Transverse colon (tissue), 4 donors: ENCODE data around the gene SUPV3L1. TPM values are rescaled to one million over a fixed set of nuclear protein-coding genes. Genes with fewer than 3 reads are reported as not detected.

ENCODE experiments used
- DNase-seq: peaks from one replicate; pipeline ENCODE4 v3.0.0-alpha.2; 2019
- H3K27ac ChIP-seq, 4 donors: fragments of 200-600 bp; sonication (generic); 2 replicates each; pipeline ENCODE4 v1.5.1; 2016 to 2018; ENCODE audit warnings: inconsistent platforms in 4 of 4
- H3K27me3 ChIP-seq: fragments of 200-600 bp; sonication (generic); 2 replicates; pipeline ENCODE4 v1.5.1; 2017; ENCODE audit warnings: inconsistent platforms
- H3K36me3 ChIP-seq, 4 donors: fragments of 200-600 bp; sonication (generic); 2 replicates each; pipeline ENCODE4 v1.5.1; 2017 to 2019; ENCODE audit warnings: inconsistent platforms in 4 of 4
- H3K4me1 ChIP-seq, 4 donors: fragments of 200-600 bp; sonication (generic); 2 replicates each; pipeline ENCODE4 v1.5.1; 2017 to 2020; ENCODE audit warnings: inconsistent platforms in 4 of 4
- H3K4me3 ChIP-seq, 4 donors: fragments of 200-600 bp; sonication (generic); 1 replicate in 1 of 4; 2 replicates in 3 of 4; pipeline versions ENCODE4 v1.5.1 to v1.6.1; 2017 to 2019; ENCODE audit warnings: inconsistent platforms in 4 of 4
- H3K9me3 ChIP-seq, 2 donors: fragments of 200-600 bp; sonication (generic); 2 replicates each; pipeline ENCODE4 v1.5.1; 2017 to 2019; ENCODE audit warnings: inconsistent platforms in 2 of 2
- CTCF ChIP-seq, 5 experiments: fragments of 200-600 bp in 3 of 5; fragments of 450-650 bp in 2 of 5; sonication (generic) in 3 of 5; IDR thresholded peaks; 1 replicate in 2 of 5; 2 replicates in 3 of 5; pipeline ENCODE4 v1.5.1; 2016 to 2017; ENCODE audit warnings: antibody characterized with exemption in 5 of 5, inconsistent platforms in 3 of 5, mild to moderate bottlenecking in 2 of 5, moderate library complexity in 1 of 5
- EP300 ChIP-seq: sonication (generic); formaldehyde crosslinking; IDR thresholded peaks from one replicate; pipeline ENCODE4 v1.6.1; 2017; ENCODE audit warnings: antibody characterized with exemption, low read depth
- POLR2A ChIP-seq: fragments of 450-650 bp; IDR thresholded peaks from one replicate; pipeline ENCODE4 v1.6.1; 2016; ENCODE audit warnings: antibody characterized with exemption, mild to moderate bottlenecking, moderate library complexity
- POLR2AphosphoS5 ChIP-seq, 3 donors: sonication (generic); formaldehyde crosslinking; IDR thresholded peaks; one replicate each; pipeline ENCODE4 v1.6.1; 2016; ENCODE audit warnings: antibody characterized with exemption in 3 of 3
- WGBS, 2 donors: methylation state at CpG; one replicate each; pipeline ENCODE4 v1.1.5; 2018; ENCODE audit warnings: low coverage in 1 of 2; 5-methylcytosine and 5-hydroxymethylcytosine counted together
- in situ Hi-C, 4 donors: fragments of 200-750 bp; cut with MboI; loops; one replicate each; pipeline versions ENCODE4 v1.15.0 to v1.15.1; 2017; ENCODE audit warnings: low sequenced_read_pairs in 3 of 4, low pct_ligation_motif_present in 1 of 4, low pct_unique_long_range_greater_than_20kb in 1 of 4
- intact Hi-C: fragments of 100-400 bp; cut with DNase I; formaldehyde crosslinking; loops from one replicate; pipeline ENCODE4 v1.15.1; 2023; ENCODE audit warnings: low total_unique reads
- total RNA-seq, 4 donors: library from RNA; depleted of rRNA; stranded (reverse); fragments of >200 nt; gene quantifications; one replicate each; pipeline ENCODE4 v1.1.0, GENCODE V29; 2016

The SUPV3L1 gene
- total RNA-seq, 4 donors from 2014 or later = 15.3 to 34.0 (median 26.7) TPM

DNA sequence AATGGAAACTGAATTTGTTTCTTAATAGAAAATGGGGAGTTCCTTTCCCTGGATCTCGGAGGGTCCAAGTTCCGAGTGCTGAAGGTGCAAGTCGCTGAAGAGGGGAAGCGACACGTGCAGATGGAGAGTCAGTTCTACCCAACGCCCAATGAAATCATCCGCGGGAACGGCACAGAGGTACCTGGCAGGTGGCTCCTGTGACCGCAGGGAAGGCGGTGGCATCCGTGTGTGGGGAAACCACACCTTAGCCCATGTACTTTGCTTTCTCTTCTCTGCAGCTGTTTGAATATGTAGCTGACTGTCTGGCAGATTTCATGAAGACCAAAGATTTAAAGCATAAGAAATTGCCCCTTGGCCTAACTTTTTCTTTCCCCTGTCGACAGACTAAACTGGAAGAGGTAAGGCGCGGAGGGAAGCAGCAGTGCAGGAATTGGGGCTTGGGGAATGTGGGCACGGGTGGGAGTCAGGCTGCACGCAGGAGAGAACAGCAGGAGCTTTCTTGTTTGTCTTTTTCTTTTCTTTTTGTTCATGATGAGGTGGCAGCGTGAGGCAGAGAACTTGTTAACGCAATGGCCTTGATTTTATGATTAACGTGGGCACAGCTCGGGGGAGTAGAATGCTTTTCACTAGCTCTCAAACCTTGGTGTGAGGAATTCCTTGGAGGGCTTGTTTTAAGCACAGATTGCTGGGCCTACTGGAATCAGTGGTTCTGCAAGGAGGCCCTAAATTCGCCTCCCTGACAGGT, 52.9 kb downstream of the SUPV3L1 start:
- Histone ChIP-seq H3K36me3 (no peaks in the 10 kb centered on the region), H3K4me3 (peak overlapping the region in 1 of 4 donors; percentile 22), H3K27me3 (no peaks in the 10 kb centered on the region), H3K27ac (peak overlapping the region; percentile 4 to 73 (median 37)), H3K9me3 (no peaks in the 10 kb centered on the region), H3K4me1 (peaks cover 0 to 34% (median 20%) of the 10 kb centered on the region in 4 donors)
- TF ChIP-seq POLR2A = no peak
- TF ChIP-seq POLR2AphosphoS5 (IDR thresholded peaks at IDR 0.05) = no peak
- no peak for TF ChIP-seq CTCF (IDR thresholded peaks at IDR 0.05)
- no peak for TF ChIP-seq EP300
- intact Hi-C loops (no loop called here), in situ Hi-C loops (loop anchor here (10.0 to 25.0 kb wide), 4 partner anchors 82 to 404 kb away; partner anchors contain the start of gene FAM241B (in 1 of the 4))
- WGBS, 2 donors = 52 to 61% methylated on average over 9 to 21 of the region's 22 CpGs
- peak; percentile 70 for DNase-seq

GRCh38 chr10:69234447-69234846, 54.4 kb downstream of the SUPV3L1 start:
- intact Hi-C loops = no loop called here
- in situ Hi-C loops = loop anchor here (10.0 to 25.0 kb wide), 4 partner anchors 80 to 403 kb away; partner anchors contain the start of gene FAM241B (in 1 of the 4)
- no peak for DNase-seq

DNA sequence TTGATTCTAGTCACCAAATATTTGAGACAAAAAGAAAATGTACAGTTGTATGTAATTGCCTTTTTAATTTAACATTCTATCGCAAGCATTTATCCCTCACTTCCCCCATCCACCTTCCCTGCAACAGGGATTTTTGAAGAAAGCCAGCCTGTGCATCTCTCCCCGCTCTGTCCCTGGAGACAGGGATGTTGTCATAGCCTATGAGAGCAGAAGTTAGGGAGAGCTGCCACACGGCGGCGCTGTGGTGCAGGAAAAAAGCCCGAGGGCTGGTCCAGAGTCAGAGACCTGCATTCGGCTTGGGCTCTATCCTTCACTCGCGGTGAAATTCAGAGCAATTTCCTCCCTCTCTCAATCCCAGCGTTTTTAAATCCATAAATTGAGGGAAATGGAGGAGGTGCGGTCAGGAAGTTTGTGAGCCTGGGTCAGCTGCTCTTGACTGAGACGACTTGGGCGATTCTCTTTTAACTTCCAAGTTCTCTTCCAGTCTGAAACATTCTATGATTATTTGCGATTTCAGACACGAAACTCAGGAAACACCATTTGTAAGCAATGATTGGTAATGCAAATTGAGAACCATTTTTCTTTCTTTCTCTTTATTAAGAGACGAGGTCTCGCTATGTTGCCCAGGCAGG, 57.6 kb downstream of the SUPV3L1 start:
- Histone ChIP-seq H3K27ac (no peak overlapping the region), H3K36me3 (no peaks in the 10 kb centered on the region), H3K27me3 (no peaks in the 10 kb centered on the region), H3K9me3 (no peaks in the 10 kb centered on the region), H3K4me3 (no peak overlapping the region), H3K4me1 (peaks cover 0 to 20% (median 6%) of the 10 kb centered on the region in 4 donors)
- 28 to 53% methylated on average over 6 to 17 of the region's 17 CpGs for WGBS, 2 donors
- intact Hi-C loops (loop anchor here (2.0 kb wide), 1 partner anchor 155 kb away; no protein-coding TSS in a partner anchor), in situ Hi-C loops (loop anchor here (5.0 to 25.0 kb wide), 6 partner anchors 77 to 400 kb away; partner anchors contain the start of gene FAM241B (in 1 of the 4))
- peak; percentile 92 for DNase-seq
- TF ChIP-seq CTCF (IDR thresholded peaks at IDR 0.05) (peak; percentile 86 to 99 (median 90)), POLR2AphosphoS5 (IDR thresholded peaks at IDR 0.05) (peak in 1 of 3 donors; percentile 16), EP300 (no peak)

More at GRCh38 chr10:69234447-69234846, 54.4 kb downstream of the SUPV3L1 start:
- Histone ChIP-seq H3K27ac (no peak overlapping the region), H3K9me3 (no peaks in the 10 kb centered on the region), H3K4me3 (no peak overlapping the region), H3K36me3 (no peaks in the 10 kb centered on the region), H3K4me1 (peaks cover 0 to 33% (median 13%) of the 10 kb centered on the region in 4 donors), H3K27me3 (no peaks in the 10 kb centered on the region)
- TF ChIP-seq CTCF (IDR thresholded peaks at IDR 0.05) = no peak
- TF ChIP-seq EP300 = no peak
- TF ChIP-seq POLR2AphosphoS5 (IDR thresholded peaks at IDR 0.05) = no peak
- no peak for TF ChIP-seq POLR2A
- 96 to 100% methylated on average over 2 to 3 of the region's 3 CpGs for WGBS, 2 donors

GRCh38 chr10:69239136-69239535, 59.1 kb downstream of the SUPV3L1 start:
- Histone ChIP-seq H3K36me3 (no peaks in the 10 kb centered on the region), H3K4me3 (no peak overlapping the region), H3K9me3 (no peaks in the 10 kb centered on the region), H3K4me1 (peaks cover 0 to 12% (median 0%) of the 10 kb centered on the region in 4 donors), H3K27ac (no peak overlapping the region), H3K27me3 (no peaks in the 10 kb centered on the region)
- TF ChIP-seq CTCF (IDR thresholded peaks at IDR 0.05) (no peak), EP300 (no peak), POLR2A (no peak), POLR2AphosphoS5 (IDR thresholded peaks at IDR 0.05) (no peak)
- DNase-seq = no peak
- intact Hi-C loops = loop anchor here (2.0 kb wide), 1 partner anchor 154 kb away; no protein-coding TSS in a partner anchor
- WGBS, 2 donors = 78 to 92% methylated on average over 3 to 5 of the region's 5 CpGs
- in situ Hi-C loops = loop anchor here (5.0 to 25.0 kb wide), 6 partner anchors 76 to 398 kb away; partner anchors contain the start of gene FAM241B (in 1 of the 4)
